Stomach smooth muscle (tissue), 2 donors: ENCODE measurements around the gene GABARAPL2.

ENCODE experiments used
- H3K27ac ChIP-seq: one replicate; pipeline ENCODE4 v1.7.0; 2013; ENCODE audit warnings: mild to moderate bottlenecking, low read length, inconsistent platforms
- H3K27me3 ChIP-seq, 2 donors: one replicate each; pipeline ENCODE4 v1.7.0; 2013; ENCODE audit warnings: low read length in 2 of 2; ENCODE audit not compliant: insufficient read depth in 2 of 2, control insufficient read depth in 1 of 2
- H3K36me3 ChIP-seq, 2 donors: one replicate each; pipeline ENCODE4 v1.7.0; 2013; ENCODE audit warnings: low read length in 2 of 2; ENCODE audit not compliant: control insufficient read depth in 2 of 2, insufficient read depth in 2 of 2
- H3K4me1 ChIP-seq: one replicate; pipeline ENCODE4 v1.7.0; 2013; ENCODE audit warnings: low read length; ENCODE audit not compliant: control insufficient read depth, insufficient read depth
- H3K4me3 ChIP-seq, 2 donors: one replicate each; pipeline ENCODE4 v1.7.0; 2013; ENCODE audit warnings: low read length in 2 of 2
- H3K9ac ChIP-seq, 2 donors: one replicate each; pipeline ENCODE4 v1.7.0; 2013; ENCODE audit warnings: low read length in 2 of 2, mild to moderate bottlenecking in 1 of 2
- H3K9me3 ChIP-seq, 2 donors: one replicate each; pipeline ENCODE4 v1.7.0; 2013; ENCODE audit warnings: low read length in 2 of 2; ENCODE audit not compliant: control insufficient read depth in 2 of 2
- donor health status: healthy.
- donor health status: Pancreatic carcinoma.

Gene GABARAPL2

DNA sequence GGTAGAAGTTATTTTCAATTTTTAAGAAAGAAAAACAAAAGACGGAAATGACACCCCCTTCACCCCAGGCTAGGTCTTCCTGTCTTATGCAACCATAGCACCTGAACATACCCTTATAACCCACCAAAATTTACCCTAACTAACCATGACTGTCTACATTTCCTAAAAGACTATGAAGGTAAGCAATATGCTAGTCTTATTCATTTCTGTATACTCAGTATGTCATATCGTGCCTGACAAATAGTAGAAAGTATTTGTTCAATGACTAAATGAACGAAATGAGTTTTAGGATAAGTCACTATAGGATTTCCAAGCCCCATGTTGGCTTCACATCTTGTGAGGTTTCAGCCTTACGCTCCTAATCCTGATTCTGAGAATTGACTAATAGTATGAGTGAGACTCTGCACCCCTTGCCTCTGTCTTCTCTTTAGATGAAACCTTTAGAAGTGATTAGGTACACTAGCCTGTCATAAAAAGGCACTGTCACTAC is 50.4 kb downstream of the GABARAPL2 start:
- Histone ChIP-seq H3K9ac (no peak overlapping the region), H3K36me3 (peaks cover 32 to 37% of the 10 kb centered on the region in 2 donors), H3K4me1 (peaks cover 2% of the 10 kb centered on the region), H3K9me3 (no peaks in the 10 kb centered on the region), H3K27me3 (no peaks in the 10 kb centered on the region), H3K27ac (no peak overlapping the region), H3K4me3 (no peak overlapping the region)

DNA sequence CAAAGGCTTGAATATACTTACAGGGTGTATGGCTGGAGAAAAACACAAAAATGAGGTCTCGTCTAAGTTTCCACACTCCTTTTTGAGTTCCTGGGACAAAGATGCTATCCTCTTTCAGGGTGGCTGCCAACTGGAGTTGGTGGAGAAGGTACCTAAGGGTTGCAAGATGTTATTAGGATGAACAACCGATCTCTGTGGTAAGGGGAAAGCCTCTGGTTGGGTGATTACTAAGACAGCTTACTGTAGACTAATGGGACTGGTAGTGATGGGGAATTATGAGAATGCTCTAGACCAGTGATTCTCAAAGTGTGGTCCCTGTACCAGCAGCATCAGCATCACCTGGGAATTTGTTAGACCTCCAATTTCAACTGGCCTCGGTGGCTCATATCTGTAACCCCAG is 50.9 kb downstream of the GABARAPL2 start:
- Histone ChIP-seq H3K9me3 (no peaks in the 10 kb centered on the region), H3K4me1 (peaks cover 7% of the 10 kb centered on the region), H3K27me3 (no peaks in the 10 kb centered on the region), H3K9ac (no peak overlapping the region), H3K36me3 (peaks cover 30 to 35% of the 10 kb centered on the region in 2 donors), H3K27ac (no peak overlapping the region), H3K4me3 (no peak overlapping the region)

DNA sequence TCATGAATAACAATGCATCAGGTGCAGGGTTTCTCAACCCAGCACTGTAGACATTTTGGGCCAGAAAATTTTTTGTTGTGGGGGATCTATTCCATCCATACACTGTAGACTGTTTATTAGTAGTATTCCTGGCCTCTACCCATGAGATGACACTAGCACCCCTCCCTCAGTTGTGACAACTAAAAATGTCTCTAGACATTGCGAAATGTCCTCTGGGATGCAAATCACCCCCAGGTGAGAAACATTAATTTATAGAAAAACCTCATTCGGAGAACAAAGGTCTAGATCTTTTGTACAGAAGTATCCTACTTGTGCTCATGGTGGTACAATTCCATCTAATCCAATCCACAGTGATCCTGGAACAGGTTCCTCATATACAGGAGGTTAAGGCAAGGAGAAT is 52.6 kb downstream of the GABARAPL2 start:
- H3K27me3 ChIP-seq = no peaks in the 10 kb centered on the region
- H3K9ac ChIP-seq = no peak overlapping the region
- H3K4me3 ChIP-seq = no peak overlapping the region
- no peak overlapping the region for H3K27ac ChIP-seq
- H3K36me3 ChIP-seq = peaks cover 23 to 28% of the 10 kb centered on the region in 2 donors
- peaks cover 13% of the 10 kb centered on the region for H3K4me1 ChIP-seq
- H3K9me3 ChIP-seq = no peaks in the 10 kb centered on the region

DNA sequence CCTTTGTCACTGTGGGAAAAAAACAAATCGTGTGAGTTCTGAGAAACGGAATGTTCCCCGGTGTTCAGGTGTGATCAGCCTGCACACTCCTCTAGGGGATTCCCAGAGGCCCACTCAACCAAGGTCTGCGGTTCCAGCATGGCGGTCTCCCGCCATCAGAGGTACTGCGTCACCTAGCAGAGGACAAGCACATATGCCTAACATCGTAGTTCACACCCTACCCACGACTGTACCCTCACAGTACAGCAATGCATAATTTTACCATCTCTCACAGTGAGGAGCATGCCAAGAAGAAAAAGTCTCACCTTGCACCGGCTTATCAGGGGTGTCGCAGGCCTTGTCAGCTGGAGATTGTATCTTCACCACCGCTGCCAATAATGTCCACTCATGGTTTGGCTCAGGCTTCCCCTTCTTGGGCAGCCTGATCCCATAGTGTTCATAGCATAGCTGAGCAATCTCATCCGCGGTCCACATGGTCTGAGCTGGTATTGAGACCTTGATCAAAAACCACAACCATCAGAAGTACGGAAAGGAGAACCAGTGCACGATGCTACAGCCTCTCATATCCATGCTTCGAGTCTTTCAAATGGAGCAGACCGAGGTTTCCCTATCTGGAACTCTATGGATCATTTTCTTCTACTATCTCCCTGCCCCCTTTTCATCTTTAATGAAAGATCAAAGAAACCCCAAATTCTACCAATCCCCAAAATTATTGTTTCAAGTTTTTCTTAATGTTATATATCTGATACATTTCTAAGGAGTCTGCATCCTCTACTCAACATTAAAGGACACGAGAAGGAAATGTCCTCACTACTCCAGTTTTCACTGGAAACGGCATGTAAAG is 54.4 kb downstream of the GABARAPL2 start:
- no peak overlapping the region for H3K27ac ChIP-seq
- peaks cover 17 to 23% of the 10 kb centered on the region in 2 donors for H3K36me3 ChIP-seq
- H3K9ac ChIP-seq = no peak overlapping the region
- H3K9me3 ChIP-seq = no peaks in the 10 kb centered on the region
- H3K4me1 ChIP-seq = peaks cover 13% of the 10 kb centered on the region
- no peaks in the 10 kb centered on the region for H3K27me3 ChIP-seq
- H3K4me3 ChIP-seq = no peak overlapping the region

DNA sequence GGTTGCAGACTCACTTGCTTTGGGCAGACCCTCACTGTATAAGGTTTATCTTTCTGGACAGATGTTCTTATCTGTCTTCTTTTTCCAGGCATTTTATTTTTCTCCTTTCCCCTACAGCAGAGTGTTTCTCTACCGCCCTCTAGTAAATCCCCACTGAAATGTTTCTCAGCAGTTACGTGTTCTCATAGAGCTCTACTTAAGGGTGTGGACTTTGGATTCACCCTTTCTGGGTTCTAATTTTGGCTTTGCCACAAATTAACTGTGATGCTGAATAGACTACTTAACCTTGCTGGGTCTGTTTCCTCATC is 54.9 kb downstream of the GABARAPL2 start:
- H3K4me1 ChIP-seq = peaks cover 13% of the 10 kb centered on the region
- no peak overlapping the region for H3K9ac ChIP-seq
- peaks cover 17 to 25% of the 10 kb centered on the region in 2 donors for H3K36me3 ChIP-seq
- no peak overlapping the region for H3K27ac ChIP-seq
- no peaks in the 10 kb centered on the region for H3K27me3 ChIP-seq
- no peaks in the 10 kb centered on the region for H3K9me3 ChIP-seq
- no peak overlapping the region for H3K4me3 ChIP-seq

DNA sequence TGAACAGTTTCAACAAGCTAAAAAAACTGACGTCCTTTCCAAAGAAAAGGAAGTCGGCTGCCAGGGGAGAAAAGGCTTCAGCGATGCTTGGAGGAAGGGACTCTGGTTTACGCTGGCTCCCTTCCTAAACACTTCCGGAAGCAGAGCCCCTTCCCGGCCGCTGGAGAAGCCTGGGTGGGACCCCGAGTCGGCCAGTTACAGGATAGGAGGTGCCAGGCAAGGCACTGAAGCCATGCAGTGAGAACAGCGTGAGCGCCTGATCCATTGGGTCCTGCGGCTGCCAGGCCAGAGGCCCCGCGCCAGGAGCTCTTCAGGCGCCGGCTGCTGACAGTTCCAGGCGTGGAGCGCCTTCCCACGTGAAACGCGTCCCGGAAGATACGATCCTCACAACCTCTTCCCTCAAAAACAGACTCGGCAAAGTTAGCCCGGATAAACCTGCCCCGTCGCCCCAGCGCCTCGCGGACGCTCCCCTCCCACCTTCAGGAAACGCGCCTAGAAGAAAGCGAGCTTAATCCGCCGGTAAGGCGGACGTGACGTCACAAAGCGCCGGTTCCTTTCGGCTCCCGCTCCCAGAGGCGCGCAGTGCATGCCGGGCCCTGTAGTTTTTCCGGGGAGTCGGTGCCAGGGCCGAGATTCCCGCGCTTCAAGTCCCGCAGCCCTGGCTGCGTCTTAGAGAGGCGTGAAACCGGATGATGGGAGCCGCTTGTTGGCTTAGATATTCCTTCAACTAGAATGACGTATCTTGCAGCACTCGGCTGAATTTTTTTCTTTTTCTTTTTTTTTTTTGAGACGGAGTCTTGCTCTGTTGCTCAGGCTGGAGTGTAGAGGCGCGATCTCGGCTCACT is 56.8 kb downstream of the GABARAPL2 start, which contains the start of gene ADAT1:
TSS of gene ADAT1 (minus strand) at position 521 of the 845 bp plus-strand sequence. CDS start 2,482 bp downstream, outside the sequence.
- H3K27me3 ChIP-seq = no peaks in the 10 kb centered on the region
- peaks cover 13% of the 10 kb centered on the region for H3K4me1 ChIP-seq
- peak within 1 kb of the TSS; percentile 68 to 88 for H3K4me3 ChIP-seq
- peak within 1 kb of the TSS; percentile 90 for H3K27ac ChIP-seq
- H3K9me3 ChIP-seq = no peaks in the 10 kb centered on the region
- H3K36me3 ChIP-seq = peaks cover 21 to 26% of the 10 kb centered on the region in 2 donors
- peak within 1 kb of the TSS; percentile 91 to 94 for H3K9ac ChIP-seq

DNA sequence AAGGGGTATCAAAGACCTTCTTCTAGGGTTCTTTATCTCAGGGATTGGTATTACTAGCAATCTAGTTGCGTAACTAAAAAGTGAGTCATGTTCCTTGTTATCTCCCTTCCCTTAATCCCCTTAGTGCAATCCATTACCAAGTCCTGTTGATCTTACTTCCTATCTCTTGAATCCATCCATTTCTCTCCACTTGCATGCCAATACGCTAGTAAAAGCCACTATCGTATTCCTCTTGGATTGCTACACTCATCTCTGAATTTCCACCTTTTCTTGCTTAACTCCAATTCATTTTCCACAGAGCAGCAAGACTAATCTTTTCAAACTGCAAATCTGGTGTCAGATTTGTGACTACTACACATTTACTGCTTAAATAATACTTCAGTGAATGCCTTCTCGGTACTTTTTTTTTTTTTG is 58.7 kb downstream of the GABARAPL2 start:
- Histone ChIP-seq H3K27ac (no peak overlapping the region), H3K36me3 (peaks cover 33 to 44% of the 10 kb centered on the region in 2 donors), H3K4me3 (no peak overlapping the region), H3K27me3 (no peaks in the 10 kb centered on the region), H3K9me3 (no peaks in the 10 kb centered on the region), H3K9ac (no peak overlapping the region), H3K4me1 (peaks cover 13% of the 10 kb centered on the region)

DNA sequence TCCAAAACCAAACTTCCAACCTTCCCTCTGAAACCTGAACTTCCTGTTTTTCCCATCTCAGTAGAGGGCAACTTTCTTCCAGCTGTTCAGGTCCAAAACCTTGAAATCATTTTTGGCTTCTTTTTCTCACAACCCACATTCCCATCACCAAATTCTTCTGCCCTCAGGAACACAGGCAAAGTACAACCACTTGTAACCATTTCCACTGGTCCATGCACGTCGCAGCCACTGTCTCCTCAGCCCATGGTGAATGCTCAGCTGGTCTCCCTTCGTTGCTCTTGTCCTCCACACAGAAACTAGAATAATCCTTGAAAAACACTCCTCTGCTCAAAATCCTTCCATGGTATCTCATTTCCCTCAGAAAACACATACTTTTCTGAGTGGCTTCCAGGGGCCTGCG is 60.6 kb downstream of the GABARAPL2 start:
- H3K36me3 ChIP-seq = peaks cover 43 to 53% of the 10 kb centered on the region in 2 donors
- H3K4me1 ChIP-seq = peaks cover 9% of the 10 kb centered on the region
- H3K9ac ChIP-seq = no peak overlapping the region
- H3K4me3 ChIP-seq = no peak overlapping the region
- no peaks in the 10 kb centered on the region for H3K9me3 ChIP-seq
- no peak overlapping the region for H3K27ac ChIP-seq
- no peaks in the 10 kb centered on the region for H3K27me3 ChIP-seq
